ENCODE data around the gene ILF3. TPM values are rescaled to one million over a fixed set of nuclear protein-coding genes. Genes with fewer than 3 reads are reported as not detected.
A peak's percentile ranks its signal among the peaks of the same experiment; 100 is the strongest.

Gene ILF3
- total RNA-seq, 4 donors from 2014 or later, result 101 to 237 (median 120) TPM

DNA sequence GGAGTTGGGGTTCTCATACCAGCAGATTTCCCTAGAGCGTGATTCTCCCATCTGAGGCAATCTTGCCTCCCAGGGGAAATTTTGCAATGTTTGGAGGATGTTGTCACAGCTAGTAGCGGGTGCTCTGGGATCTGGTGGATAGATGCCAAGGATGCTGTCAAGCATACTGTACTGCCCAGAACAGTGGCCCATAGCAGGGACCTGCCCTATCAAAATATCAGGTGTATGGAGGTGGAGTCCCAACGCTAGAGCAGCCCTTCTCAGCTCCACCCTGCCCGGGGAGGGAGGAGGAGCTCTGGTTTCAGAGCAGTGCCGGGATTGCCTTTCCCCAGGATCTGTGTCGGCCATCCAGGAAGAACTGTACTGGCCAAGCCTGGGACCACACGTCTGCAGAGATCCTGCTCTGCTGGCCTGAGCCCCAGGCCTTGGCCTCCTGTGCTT is 36.2 kb downstream of the ILF3 start:
- TF ChIP-seq, protein P1, sequence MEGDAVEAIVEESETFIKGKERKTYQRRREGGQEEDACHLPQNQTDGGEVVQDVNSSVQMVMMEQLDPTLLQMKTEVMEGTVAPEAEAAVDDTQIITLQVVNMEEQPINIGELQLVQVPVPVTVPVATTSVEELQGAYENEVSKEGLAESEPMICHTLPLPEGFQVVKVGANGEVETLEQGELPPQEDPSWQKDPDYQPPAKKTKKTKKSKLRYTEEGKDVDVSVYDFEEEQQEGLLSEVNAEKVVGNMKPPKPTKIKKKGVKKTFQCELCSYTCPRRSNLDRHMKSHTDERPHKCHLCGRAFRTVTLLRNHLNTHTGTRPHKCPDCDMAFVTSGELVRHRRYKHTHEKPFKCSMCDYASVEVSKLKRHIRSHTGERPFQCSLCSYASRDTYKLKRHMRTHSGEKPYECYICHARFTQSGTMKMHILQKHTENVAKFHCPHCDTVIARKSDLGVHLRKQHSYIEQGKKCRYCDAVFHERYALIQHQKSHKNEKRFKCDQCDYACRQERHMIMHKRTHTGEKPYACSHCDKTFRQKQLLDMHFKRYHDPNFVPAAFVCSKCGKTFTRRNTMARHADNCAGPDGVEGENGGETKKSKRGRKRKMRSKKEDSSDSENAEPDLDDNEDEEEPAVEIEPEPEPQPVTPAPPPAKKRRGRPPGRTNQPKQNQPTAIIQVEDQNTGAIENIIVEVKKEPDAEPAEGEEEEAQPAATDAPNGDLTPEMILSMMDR (IDR thresholded peaks at IDR 0.05), result no peak
- DNase-seq (ENCODE audit: low spot score) (no peak), ATAC-seq (ENCODE audit: low FRiP score) (no peak)

DNA sequence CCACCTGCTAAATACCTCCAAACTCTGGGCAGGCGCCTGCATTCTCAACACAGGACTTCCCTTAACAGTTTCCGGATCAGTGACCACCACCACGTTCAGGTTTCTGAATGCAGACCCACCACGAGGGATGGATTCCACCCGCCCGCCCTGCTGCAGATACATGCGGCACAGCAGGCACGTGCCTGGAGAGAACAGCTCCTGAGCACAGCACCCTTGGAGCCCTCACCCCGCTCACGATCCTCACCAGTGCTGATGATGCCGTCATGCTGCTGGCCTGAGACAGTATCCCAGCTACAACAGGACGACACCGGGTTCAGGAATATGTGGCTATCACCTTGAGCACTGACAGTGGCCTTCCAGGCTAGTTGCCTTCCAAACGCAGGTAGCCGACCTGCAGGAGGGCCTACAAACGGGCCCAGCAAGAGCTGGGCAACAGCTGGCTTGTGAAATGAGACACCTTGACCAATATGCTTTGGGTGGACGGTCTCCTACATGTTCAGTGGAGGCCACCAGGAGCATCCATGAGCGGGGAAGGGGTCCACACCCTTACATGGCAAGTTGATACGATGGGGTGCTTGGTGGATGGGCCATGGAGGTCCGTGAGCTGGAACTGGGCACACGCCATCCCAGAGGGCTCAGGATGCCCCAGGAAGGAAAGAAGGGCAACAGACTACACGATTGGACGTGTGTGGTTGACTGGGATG is 37.2 kb downstream of the ILF3 start:
- ATAC-seq (ENCODE audit: low FRiP score), result no peak
- TF ChIP-seq, protein P1 (IDR thresholded peaks at IDR 0.05), result no peak

DNA sequence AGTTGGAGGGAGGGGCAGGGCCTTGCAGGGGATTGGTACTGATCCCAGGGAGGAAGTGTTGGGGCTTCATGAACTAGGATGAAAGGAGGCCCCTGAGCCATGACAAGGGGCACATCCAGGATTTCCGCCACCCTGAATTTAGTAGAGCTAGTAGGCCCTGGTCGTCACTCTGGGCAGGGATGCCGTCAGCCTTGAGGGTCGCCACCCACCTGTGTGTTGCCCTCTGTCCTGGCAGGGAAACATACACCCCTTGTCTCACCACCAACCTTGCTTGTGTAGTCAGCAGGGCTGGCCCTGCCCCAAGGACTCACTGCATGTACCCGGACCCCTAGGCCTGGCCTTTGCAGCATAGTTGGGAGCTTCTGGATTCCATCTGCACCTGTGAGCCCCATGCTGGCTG is 37.7 kb downstream of the ILF3 start:
- TF ChIP-seq, protein P1 (IDR thresholded peaks at IDR 0.05), result no peak
- ATAC-seq (ENCODE audit: low FRiP score) (no peak), DNase-seq (ENCODE audit: low spot score) (no peak)

More for the DNA sequence above, 37.2 kb downstream of the ILF3 start:
- DNase-seq (ENCODE audit: low spot score), result no peak

DNA sequence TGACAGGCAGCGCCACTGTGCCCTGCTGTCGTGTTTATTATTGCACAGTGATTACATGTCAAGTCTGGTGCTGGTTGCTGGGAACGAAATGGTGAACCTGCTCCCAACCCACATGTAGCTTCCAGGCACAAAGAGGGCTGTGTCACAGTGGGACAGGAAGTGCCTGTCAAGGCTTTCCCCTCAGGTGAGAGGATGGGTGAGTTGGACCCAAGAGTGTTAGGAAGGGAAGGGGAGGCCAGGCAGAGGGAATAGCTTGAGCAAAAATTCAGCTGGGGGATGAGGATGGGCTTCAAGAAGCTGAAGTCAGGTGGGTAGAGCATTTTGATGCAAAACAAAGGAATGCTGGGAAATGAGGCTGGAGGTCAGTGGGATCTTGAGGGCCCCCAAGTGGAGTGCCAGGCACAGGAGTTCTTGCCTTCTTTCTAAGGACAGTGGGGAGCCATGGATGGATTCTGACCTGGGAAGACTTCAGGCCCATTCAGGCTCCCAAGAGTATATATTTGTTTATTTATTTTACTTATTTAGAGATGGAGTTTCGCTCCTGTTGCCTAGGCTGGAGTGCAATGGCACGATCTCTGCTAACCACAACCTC is 38.6 kb downstream of the ILF3 start:
- DNase-seq (ENCODE audit: low spot score), result no peak
- ATAC-seq (ENCODE audit: low FRiP score), result no peak
- TF ChIP-seq, protein P1 (IDR thresholded peaks at IDR 0.05), result no peak

DNA sequence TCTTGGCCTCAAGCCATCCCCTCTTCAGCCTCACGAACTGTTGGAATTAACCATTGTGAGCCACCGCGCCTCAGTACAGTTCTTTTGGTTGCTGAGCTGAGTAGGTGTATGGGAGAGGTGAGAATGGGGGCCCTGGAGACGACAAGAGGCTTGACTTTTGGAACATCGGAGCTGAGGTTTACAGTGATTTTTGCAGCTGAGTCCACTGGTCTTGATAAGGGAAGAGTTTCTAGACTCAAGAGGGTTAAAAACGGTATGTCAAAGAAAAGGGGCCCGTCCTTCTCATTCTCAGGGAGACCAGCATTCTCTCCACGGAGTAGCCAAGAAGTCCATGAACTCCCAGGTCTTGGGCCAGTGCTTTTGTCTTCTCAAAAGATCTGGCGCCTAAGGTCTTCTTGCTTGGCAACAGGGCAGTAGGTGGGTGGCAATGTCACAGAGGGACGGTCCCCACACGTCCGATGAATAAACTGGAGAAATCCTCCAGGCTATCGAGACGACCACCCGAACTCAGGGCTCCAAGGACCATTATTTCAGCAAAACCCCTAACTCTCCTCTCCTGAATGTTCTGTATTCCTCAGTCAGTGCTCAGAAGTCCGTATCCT is 40.7 kb downstream of the ILF3 start:
- TF ChIP-seq, protein P1 (IDR thresholded peaks at IDR 0.05), result no peak
- no peak for ATAC-seq (ENCODE audit: low FRiP score)
- DNase-seq (ENCODE audit: low spot score), result no peak

DNA sequence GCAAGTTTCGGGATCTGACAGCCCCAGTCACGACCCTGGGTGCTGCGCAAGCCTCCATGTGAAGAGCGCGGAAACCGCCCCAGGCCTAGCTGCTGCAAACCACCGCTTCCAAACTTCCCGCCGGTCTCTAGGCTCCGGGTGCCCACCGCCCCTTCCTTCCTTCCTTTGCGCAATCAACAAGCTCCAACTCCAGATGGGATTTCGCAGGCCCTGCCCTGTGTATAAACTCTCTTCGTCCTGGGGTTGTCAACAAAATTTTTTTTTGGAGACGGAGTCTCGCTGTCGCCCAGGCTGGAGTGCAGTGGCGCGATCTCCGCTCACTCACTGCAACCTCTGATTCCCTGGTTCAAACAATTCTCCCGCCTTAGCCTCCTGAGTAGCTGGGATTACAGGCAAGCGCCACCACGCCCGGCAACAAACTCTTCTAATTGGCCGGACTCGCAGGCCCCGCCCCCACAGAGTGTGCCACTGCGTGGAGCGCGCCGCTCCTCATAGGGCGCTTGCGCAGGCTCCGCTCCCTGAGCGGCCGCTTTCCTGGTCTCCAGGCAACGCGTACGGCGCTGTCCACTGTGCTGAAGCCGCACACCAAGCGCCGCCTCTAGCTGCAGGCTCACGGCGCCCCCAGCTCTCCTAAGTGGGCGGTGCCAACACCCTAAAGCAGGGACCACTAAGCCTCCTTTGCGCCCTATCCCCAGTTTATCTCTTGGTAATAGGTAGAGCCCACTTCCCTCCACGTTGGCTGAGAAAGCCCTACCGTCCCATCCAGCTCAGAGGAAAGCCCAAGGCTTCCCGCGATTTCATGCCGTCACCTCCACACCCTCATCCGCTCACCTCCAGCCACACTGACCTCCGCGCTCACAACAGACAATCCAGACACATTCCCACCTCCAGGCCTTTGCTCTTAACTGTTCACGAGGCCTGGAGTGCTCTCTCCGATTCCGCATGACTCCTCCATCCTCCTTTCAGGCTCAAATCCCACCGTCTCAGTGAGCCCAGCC is 41.6 kb downstream of the ILF3 start:
- DNase-seq (ENCODE audit: low spot score) (peak; percentile 87), ATAC-seq (ENCODE audit: low FRiP score) (peak; percentile 90)
- TF ChIP-seq, protein P1 (IDR thresholded peaks at IDR 0.05), result no peak

Data from omental fat pad (tissue), 4 donors.